MM.1S (cell line): ENCODE data around the gene FUT2.

ENCODE experiments used
- DNase-seq: peaks from one replicate; pipeline ENCODE4 v3.0.0-alpha.2; 2015
- H2AFZ ChIP-seq: fragments of 300-600 bp; sonication (generic); 2 replicates; pipeline ENCODE4 v1.6.0; 2016; ENCODE audit warnings: antibody characterized with exemption, low read length
- H3F3A ChIP-seq: fragments of 300-600 bp; sonication (generic); 2 replicates; pipeline ENCODE4 v1.6.1; 2016; ENCODE audit warnings: mild to moderate bottlenecking, antibody characterized with exemption, low read length, moderate library complexity, mixed read lengths; ENCODE audit not compliant: insufficient read depth
- H3K27ac ChIP-seq: fragments of 300-600 bp; sonication (generic); 2 replicates; pipeline ENCODE4 v1.5.1; 2016; ENCODE audit warnings: mild to moderate bottlenecking, low read length
- H3K27me3 ChIP-seq: fragments of 300-600 bp; sonication (generic); replicated peaks from 2 replicates; pipeline ENCODE4 v1.6.0; 2016; ENCODE audit warnings: low read length; ENCODE audit not compliant: insufficient read depth
- H3K36me3 ChIP-seq: fragments of 300-600 bp; sonication (generic); replicated peaks from 2 replicates; pipeline ENCODE4 v1.6.1; 2016; ENCODE audit warnings: mild to moderate bottlenecking, low read length, mixed read lengths; ENCODE audit not compliant: insufficient read depth
- H3K4me1 ChIP-seq: fragments of 300-600 bp; sonication (generic); 2 replicates; pipeline ENCODE4 v1.6.1; 2016; ENCODE audit warnings: low read length, mixed read lengths
- H3K4me2 ChIP-seq: fragments of 300-600 bp; sonication (generic); 2 replicates; pipeline ENCODE4 v1.6.0; 2016; ENCODE audit warnings: low read depth, low read length
- H3K4me3 ChIP-seq: fragments of 300-600 bp; sonication (generic); 2 replicates; pipeline ENCODE4 v1.5.1; 2016; ENCODE audit warnings: low read length, mixed read lengths
- H3K79me2 ChIP-seq: fragments of 300-600 bp; sonication (generic); 2 replicates; pipeline ENCODE4 v1.6.1; 2016; ENCODE audit warnings: mixed run types, low read length, mixed read lengths
- H3K9ac ChIP-seq: fragments of 300-600 bp; sonication (generic); 2 replicates; pipeline ENCODE4 v1.6.1; 2016; ENCODE audit warnings: low read length, mixed read lengths
- H3K9me2 ChIP-seq: fragments of 300-600 bp; sonication (generic); replicated peaks from 2 replicates; pipeline ENCODE4 v1.6.1; 2016; ENCODE audit warnings: mild to moderate bottlenecking, low read length, mixed read lengths; ENCODE audit not compliant: insufficient read depth
- H3K9me3 ChIP-seq: fragments of 300-600 bp; sonication (generic); replicated peaks from 2 replicates; pipeline ENCODE4 v1.6.1; 2016; ENCODE audit warnings: mild to moderate bottlenecking, low read length, mixed read lengths; ENCODE audit not compliant: insufficient read depth
- H4K20me1 ChIP-seq: fragments of 300-600 bp; sonication (generic); 2 replicates; pipeline ENCODE4 v1.6.1; 2016; ENCODE audit warnings: mild to moderate bottlenecking, low read length, moderate library complexity, mixed read lengths; ENCODE audit not compliant: insufficient read depth
- CTCF ChIP-seq: fragments of 300-600 bp; sonication (generic); IDR thresholded peaks from 2 replicates; pipeline ENCODE4 v1.5.1; 2016; ENCODE audit warnings: antibody characterized with exemption, low read length, mixed read lengths
- EZH2 ChIP-seq: fragments of 300-600 bp; sonication (generic); optimal IDR thresholded peaks from 2 replicates; pipeline ENCODE3; 2017; ENCODE audit warnings: low read depth, mild to moderate bottlenecking, antibody characterized with exemption, low read length, mixed read lengths
- EZH2phosphoT487 ChIP-seq: fragments of 300-600 bp; sonication (generic); IDR thresholded peaks from 2 replicates; pipeline ENCODE4 v1.6.1; 2018; ENCODE audit warnings: antibody characterized with exemption, low read length

FUT2 gene

DNA sequence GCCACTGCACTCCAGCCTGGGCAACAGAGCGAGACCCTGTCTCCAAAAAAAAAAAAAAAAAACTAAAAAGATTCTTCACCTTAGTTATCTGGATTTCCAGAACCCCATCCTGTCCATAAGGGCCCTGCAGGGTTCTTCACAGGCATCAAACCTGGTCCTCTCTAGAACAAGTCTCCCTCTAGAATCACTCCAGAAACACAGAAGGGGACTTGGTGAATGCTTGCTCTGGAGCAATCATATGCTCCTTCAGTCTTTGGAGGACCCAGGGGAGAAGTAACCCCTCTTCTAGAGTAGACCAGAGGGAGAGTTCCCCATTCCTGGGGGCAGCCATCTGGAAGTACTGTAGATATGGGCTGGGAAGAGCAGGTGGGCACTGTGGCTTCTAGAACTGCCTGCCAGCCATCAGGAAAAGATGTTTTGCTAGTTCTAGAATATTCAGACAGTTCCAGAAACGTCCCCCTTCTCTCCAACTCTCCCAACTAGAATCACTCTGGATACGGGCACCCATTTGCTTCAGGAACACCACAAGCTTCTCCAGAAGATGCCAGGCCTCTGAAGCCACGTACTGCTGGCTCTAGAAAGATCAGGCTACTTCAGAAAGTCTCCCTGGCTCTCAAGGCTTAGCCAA is 53.9 kb downstream of the FUT2 start:
- H3K9me3 ChIP-seq = no peaks in the 10 kb centered on the region
- H3K4me1 ChIP-seq = 0 out of 2 replicates have a peak, but pooled peaks cover 4% of the 10 kb centered on the region
- H3K27me3 ChIP-seq = peaks cover 82% of the 10 kb centered on the region
- no peaks in the 10 kb centered on the region for H3K79me2 ChIP-seq
- H3K4me2 ChIP-seq = no peak overlapping the region
- H3F3A ChIP-seq = no peaks in the 10 kb centered on the region
- no peak overlapping the region for H3K4me3 ChIP-seq
- H4K20me1 ChIP-seq = no peaks in the 10 kb centered on the region
- H3K27ac ChIP-seq = no peak overlapping the region
- TF ChIP-seq EZH2 (no peak), EZH2phosphoT487 (no peak), CTCF (no peak)
- H3K9me2 ChIP-seq = no peaks in the 10 kb centered on the region
- no peak for DNase-seq
- H3K36me3 ChIP-seq = no peaks in the 10 kb centered on the region
- H2AFZ ChIP-seq = no peak overlapping the region
- no peak overlapping the region for H3K9ac ChIP-seq

DNA sequence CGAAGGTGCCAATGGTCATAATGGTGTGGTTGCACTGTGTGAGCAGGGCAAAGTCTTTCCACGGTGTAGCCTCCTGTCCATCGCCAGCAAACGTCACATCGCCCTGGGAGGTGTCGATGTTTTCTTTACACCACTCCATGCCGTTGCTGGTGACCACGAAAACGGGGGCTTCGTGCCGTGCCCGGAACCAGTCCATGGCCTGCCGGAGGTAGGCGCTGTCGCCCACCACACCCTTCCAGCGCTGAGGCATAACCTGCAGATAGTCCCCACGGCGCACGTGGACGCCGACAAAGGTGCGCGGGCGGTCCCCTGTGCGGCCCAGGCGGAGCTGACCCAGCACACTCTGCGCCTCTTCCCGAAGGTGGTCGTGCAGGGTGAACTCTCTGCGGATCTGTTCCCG is 54.6 kb downstream of the FUT2 start:
- H3K27me3 ChIP-seq = peaks cover 82% of the 10 kb centered on the region
- H2AFZ ChIP-seq = no peak overlapping the region
- no peak overlapping the region for H3K9ac ChIP-seq
- H3K27ac ChIP-seq = no peak overlapping the region
- no peak overlapping the region for H3K4me3 ChIP-seq
- no peaks in the 10 kb centered on the region for H3K9me3 ChIP-seq
- no peaks in the 10 kb centered on the region for H3F3A ChIP-seq
- no peaks in the 10 kb centered on the region for H4K20me1 ChIP-seq
- H3K9me2 ChIP-seq = no peaks in the 10 kb centered on the region
- H3K79me2 ChIP-seq = no peaks in the 10 kb centered on the region
- no peak for DNase-seq
- 0 out of 2 replicates have a peak, but pooled peaks cover 4% of the 10 kb centered on the region for H3K4me1 ChIP-seq
- TF ChIP-seq EZH2 (no peak), EZH2phosphoT487 (no peak), CTCF (no peak)
- H3K4me2 ChIP-seq = no peak overlapping the region
- H3K36me3 ChIP-seq = no peaks in the 10 kb centered on the region

- Histone ChIP-seq H3K9me2 (no peaks in the 10 kb centered on the region), H3F3A (no peaks in the 10 kb centered on the region), H3K4me1 (0 out of 2 replicates have a peak, but pooled peaks cover 4% of the 10 kb centered on the region), H3K27me3 (peaks cover 82% of the 10 kb centered on the region), H3K4me3 (no peak overlapping the region), H3K27ac (no peak overlapping the region), H2AFZ (no peak overlapping the region), H3K36me3 (no peaks in the 10 kb centered on the region), H3K79me2 (no peaks in the 10 kb centered on the region), H3K9me3 (no peaks in the 10 kb centered on the region), H3K9ac (no peak overlapping the region), H3K4me2 (no peak overlapping the region), H4K20me1 (no peaks in the 10 kb centered on the region)
- TF ChIP-seq EZH2phosphoT487 = no peak
- DNase-seq = no peak
These were observed 55.2 kb downstream of the FUT2 start for GRCh38 chr19:48750771-48751504.
